Measurements from ENCODE around the gene PTPRM. TPM values are rescaled to one million over a fixed set of nuclear protein-coding genes. Genes with fewer than 3 reads are reported as not detected.

PTPRM gene
- total RNA-seq, 1 donor = 64.2 TPM

- no peak overlapping the region for H3K4me3 ChIP-seq (ENCODE audit: low read depth, low read length)
- no peak for DNase-seq (ENCODE audit: low read depth)
- TF ChIP-seq CTCF (IDR thresholded peaks at IDR 0.05; ENCODE audit: insufficient read depth, low read length) = no peak
These were observed 575.8 kb downstream of the PTPRM start for GRCh38 chr18:8142932-8143331.

- H3K4me3 ChIP-seq (ENCODE audit: low read depth, low read length) = no peak overlapping the region
- no peak for TF ChIP-seq CTCF (IDR thresholded peaks at IDR 0.05; ENCODE audit: insufficient read depth, low read length)
- DNase-seq (ENCODE audit: low read depth) = no peak
These were observed 584.1 kb downstream of the PTPRM start for GRCh38 chr18:8151181-8151580.

GRCh38 chr18:8153887-8154583 is 586.9 kb downstream of the PTPRM start:
- DNase-seq (ENCODE audit: low read depth) = peak; percentile 33
- TF ChIP-seq CTCF (IDR thresholded peaks at IDR 0.05; ENCODE audit: insufficient read depth, low read length) = no peak
- H3K4me3 ChIP-seq (ENCODE audit: low read depth, low read length) = no peak overlapping the region

GRCh38 chr18:8162802-8163201 is 595.7 kb downstream of the PTPRM start:
- TF ChIP-seq CTCF (IDR thresholded peaks at IDR 0.05; ENCODE audit: insufficient read depth, low read length) = no peak
- DNase-seq (ENCODE audit: low read depth) = no peak

GRCh38 chr18:8163286-8163959 is 596.3 kb downstream of the PTPRM start:
- DNase-seq (ENCODE audit: low read depth) = no peak
- no peak overlapping the region for H3K4me3 ChIP-seq (ENCODE audit: low read depth, low read length)
- TF ChIP-seq CTCF (IDR thresholded peaks at IDR 0.05; ENCODE audit: insufficient read depth, low read length) = no peak

More at GRCh38 chr18:8162802-8163201, 595.7 kb downstream of the PTPRM start:
- no peak overlapping the region for H3K4me3 ChIP-seq (ENCODE audit: low read depth, low read length)

GRCh38 chr18:8165095-8165494 is 598.0 kb downstream of the PTPRM start:
- DNase-seq (ENCODE audit: low read depth) = no peak
- TF ChIP-seq CTCF (IDR thresholded peaks at IDR 0.05; ENCODE audit: insufficient read depth, low read length) = no peak

More at GRCh38 chr18:8165095-8165494, 598.0 kb downstream of the PTPRM start:
- no peak overlapping the region for H3K4me3 ChIP-seq (ENCODE audit: low read depth, low read length)

Data from fibroblast of the aortic adventitia (primary cell).